DND-41 (cell line): ENCODE measurements around the gene ZNF816.
A peak's percentile ranks its signal among the peaks of the same experiment; 100 is the strongest.

Experiments
- ATAC-seq: fragments of 200-7000 bp; cut with Tn5 transposase; 3 replicates; pipeline ENCODE4 v1.9.1; 2021; ENCODE audit warnings: low read depth; ENCODE audit not compliant: insufficient read depth
- DNase-seq: peaks from one replicate; pipeline ENCODE4 v3.0.0-alpha.2; 2020
- H2AFZ ChIP-seq: 2 replicates; pipeline ENCODE4 v1.6.0; 2012; ENCODE audit warnings: low read depth, low read length
- H3K27ac ChIP-seq: 2 replicates; pipeline ENCODE4 v1.5.1; 2012; ENCODE audit warnings: low read length, inconsistent platforms
- H3K27me3 ChIP-seq: fragments of 200-600 bp; sonication (generic); 2 replicates; pipeline ENCODE4 v1.6.0; 2012; ENCODE audit warnings: low read length, mild to moderate bottlenecking, inconsistent platforms; ENCODE audit not compliant: insufficient read depth, poor library complexity
- H3K36me3 ChIP-seq: 2 replicates; pipeline ENCODE4 v1.5.1; 2012; ENCODE audit warnings: low read length, inconsistent platforms; ENCODE audit not compliant: insufficient read depth
- H3K4me1 ChIP-seq: 2 replicates; pipeline ENCODE4 v1.5.1; 2012; ENCODE audit warnings: mild to moderate bottlenecking, low read length; ENCODE audit not compliant: insufficient read depth
- H3K4me2 ChIP-seq: 2 replicates; pipeline ENCODE4 v1.6.0; 2012; ENCODE audit warnings: mild to moderate bottlenecking, moderate library complexity, low read length, inconsistent platforms; ENCODE audit not compliant: insufficient read depth
- H3K4me3 ChIP-seq, 2 experiments: fragments of 200-600 bp in 1 of 2; shearing (Covaris generic) in 1 of 2; 2 replicates each; pipeline ENCODE4 v1.5.1; 2012 to 2016; ENCODE audit warnings: inconsistent platforms in 2 of 2, low read length in 2 of 2, mild to moderate bottlenecking in 2 of 2, low read depth in 1 of 2, moderate library complexity in 1 of 2
- H3K79me2 ChIP-seq: 2 replicates; pipeline ENCODE4 v1.6.0; 2012; ENCODE audit warnings: low read length, inconsistent platforms; ENCODE audit not compliant: insufficient read depth
- H3K9ac ChIP-seq: 2 replicates; pipeline ENCODE4 v1.6.0; 2012; ENCODE audit warnings: low read depth, mild to moderate bottlenecking, inconsistent platforms, low read length, moderate library complexity
- H3K9me3 ChIP-seq: 2 replicates; pipeline ENCODE4 v1.5.1; 2012; ENCODE audit warnings: low read length, moderate library complexity, mild to moderate bottlenecking, inconsistent platforms; ENCODE audit not compliant: insufficient read depth, severe bottlenecking
- H4K20me1 ChIP-seq: 2 replicates; pipeline ENCODE4 v1.6.0; 2012; ENCODE audit warnings: low read length; ENCODE audit not compliant: insufficient read depth
- CTCF ChIP-seq: IDR thresholded peaks from 2 replicates; pipeline ENCODE4 v1.5.1; 2012; ENCODE audit warnings: borderline replicate concordance, low read length, moderate library complexity, mild to moderate bottlenecking; ENCODE audit not compliant: poor library complexity, severe bottlenecking; ENCODE audit errors: extremely low read depth
- EZH2 ChIP-seq: IDR thresholded peaks from 3 replicates; pipeline ENCODE4 v1.6.1; 2012; ENCODE audit warnings: borderline replicate concordance, low read depth, mild to moderate bottlenecking, moderate library complexity, low read length, inconsistent platforms; ENCODE audit not compliant: severe bottlenecking

Gene ZNF816

GRCh38 chr19:52993342-52994178, 30.9 kb upstream of the ZNF816 start:
- H3K79me2 ChIP-seq: no peaks in the 10 kb centered on the region
- peak overlapping the region; percentile 58 for H3K9ac ChIP-seq
- peak overlapping the region; percentile 99 for H3K4me2 ChIP-seq
- H3K27me3 ChIP-seq: no peaks in the 10 kb centered on the region
- H3K4me1 ChIP-seq: peaks cover 20% of the 10 kb centered on the region
- H3K9me3 ChIP-seq: no peaks in the 10 kb centered on the region
- no peaks in the 10 kb centered on the region for H3K36me3 ChIP-seq
- ATAC-seq (peak; percentile 84), DNase-seq (peak; percentile 85)
- H4K20me1 ChIP-seq: no peaks in the 10 kb centered on the region
- peak; percentile 37 for TF ChIP-seq CTCF
- no peak for TF ChIP-seq EZH2
- peak overlapping the region; percentile 87 for H2AFZ ChIP-seq
- peak overlapping the region; percentile 62; the same call in 1 of the 2 replicates for H3K27ac ChIP-seq
- H3K4me3 ChIP-seq: peak overlapping the region; percentile 53 to 76

GRCh38 chr19:52992109-52993004, 29.7 kb upstream of the ZNF816 start:
- TF ChIP-seq EZH2: no peak
- TF ChIP-seq CTCF: no peak

GRCh38 chr19:52991484-52991883, 28.8 kb upstream of the ZNF816 start:
- H3K36me3 ChIP-seq: no peaks in the 10 kb centered on the region
- H4K20me1 ChIP-seq: no peaks in the 10 kb centered on the region
- H3K9me3 ChIP-seq: peaks cover 3% of the 10 kb centered on the region
- H3K27ac ChIP-seq: no peak overlapping the region
- ATAC-seq: no peak
- no peak overlapping the region for H2AFZ ChIP-seq
- H3K9ac ChIP-seq: no peak overlapping the region
- TF ChIP-seq CTCF: no peak
- no peak for TF ChIP-seq EZH2
- H3K4me3 ChIP-seq: no peak overlapping the region
- H3K27me3 ChIP-seq: no peaks in the 10 kb centered on the region
- H3K79me2 ChIP-seq: no peaks in the 10 kb centered on the region
- DNase-seq: no peak
- peaks cover 20% of the 10 kb centered on the region for H3K4me1 ChIP-seq
- no peak overlapping the region for H3K4me2 ChIP-seq

More at GRCh38 chr19:52992109-52993004, 29.7 kb upstream of the ZNF816 start:
- Histone ChIP-seq H3K4me2 (peak overlapping the region; percentile 99), H3K36me3 (no peaks in the 10 kb centered on the region), H2AFZ (peak overlapping the region; percentile 87), H3K79me2 (no peaks in the 10 kb centered on the region), H3K4me3 (peak overlapping the region in 1 of 2 experiments; percentile 76; a peak in 1 of 4 replicates), H3K9ac (peak overlapping the region; percentile 58; the same call in 1 of the 2 replicates), H3K4me1 (peaks cover 20% of the 10 kb centered on the region), H3K9me3 (no peaks in the 10 kb centered on the region), H4K20me1 (no peaks in the 10 kb centered on the region), H3K27ac (no peak overlapping the region), H3K27me3 (no peaks in the 10 kb centered on the region)
- DNase-seq (no peak), ATAC-seq (no peak)
